HepG2 (cell line): ENCODE results near the gene TBL2. TPM values are rescaled to one million over a fixed set of nuclear protein-coding genes. Genes with fewer than 3 reads are reported as not detected.

Experiments
- ATM ChIP-seq: fragments of 450-650 bp; IDR thresholded peaks from 2 replicates; pipeline ENCODE4 v1.7.1; 2017; ENCODE audit warnings: mild to moderate bottlenecking, borderline replicate concordance
- CCDC6 ChIP-seq: sonication (generic); formaldehyde crosslinking; IDR thresholded peaks from 2 replicates; pipeline ENCODE4 v1.8.1; 2022; ENCODE audit warnings: mild to moderate bottlenecking, missing genetic modification reagents, moderate library complexity
- CSRNP2 ChIP-seq: sonication (generic); formaldehyde crosslinking; conservative IDR thresholded peaks from 2 replicates; pipeline ENCODE4 v1.8.0; 2022; ENCODE audit warnings: low read depth, missing genetic modification reagents
- ELF4 ChIP-seq: sonication (generic); formaldehyde crosslinking; IDR thresholded peaks from 2 replicates; pipeline ENCODE4 v1.5.0; 2020; ENCODE audit warnings: missing genetic modification reagents, mild to moderate bottlenecking, moderate library complexity, borderline replicate concordance
- GABPA ChIP-seq, 2 experiments: IDR thresholded peaks; 2 replicates each; pipeline ENCODE4 v1.6.1; 2011 to 2016; ENCODE audit warnings: low read depth in 2 of 2, low read length in 1 of 2, missing biosample characterization in 1 of 2, missing genetic modification characterization in 1 of 2
- GABPB1 ChIP-seq: IDR thresholded peaks from 2 replicates; pipeline ENCODE4 v1.6.1; 2016; ENCODE audit warnings: mild to moderate bottlenecking, missing genetic modification reagents, moderate library complexity, missing compliant biosample characterization
- HMG20B ChIP-seq: conservative IDR thresholded peaks from 2 replicates; pipeline ENCODE4 v1.6.1; 2016; ENCODE audit warnings: missing genetic modification reagents, missing compliant biosample characterization
- HNRNPL ChIP-seq: fragments of 200-400 bp; formaldehyde crosslinking; IDR thresholded peaks from 2 replicates; pipeline ENCODE4 v1.6.1; 2017; ENCODE audit warnings: mild to moderate bottlenecking, low read depth, low read length
- MAFF ChIP-seq: IDR thresholded peaks from 2 replicates; pipeline ENCODE4 v1.6.1; 2011; ENCODE audit warnings: low read depth, low read length, improper control_type of control experiment
- POLR2A ChIP-seq, 2 experiments: IDR thresholded peaks; 2 replicates each; pipeline ENCODE4 v1.6.1; 2011; ENCODE audit warnings: low read depth in 2 of 2, low read length in 2 of 2, mild to moderate bottlenecking in 1 of 2, moderate library complexity in 1 of 2; ENCODE audit not compliant: insufficient read depth in 1 of 2
- PPARG ChIP-seq: conservative IDR thresholded peaks from 2 replicates; pipeline ENCODE4 v1.6.1; 2016; ENCODE audit warnings: missing biosample characterization, missing genetic modification reagents
- RFX3 ChIP-seq: IDR thresholded peaks from 2 replicates; pipeline ENCODE4 v1.6.1; 2016; ENCODE audit warnings: missing biosample characterization, missing genetic modification reagents
- SALL1 ChIP-seq: sonication (generic); formaldehyde crosslinking; IDR thresholded peaks from 2 replicates; pipeline ENCODE4 v1.8.0; 2022; ENCODE audit warnings: mild to moderate bottlenecking, missing genetic modification reagents
- SIN3A ChIP-seq: IDR thresholded peaks from 2 replicates; pipeline ENCODE4 v1.6.1; 2011; ENCODE audit warnings: low read depth, mild to moderate bottlenecking, control low read depth, low read length, borderline replicate concordance
- SOX13 ChIP-seq, 3 experiments: fragments of 450-650 bp in 1 of 3; sonication (generic) in 1 of 3; formaldehyde crosslinking in 1 of 3; IDR thresholded peaks in 2 of 3; conservative IDR thresholded peaks in 1 of 3; 2 replicates each; pipeline versions ENCODE4 v1.5.0 to v1.6.1; 2016 to 2020; ENCODE audit warnings: antibody characterized with exemption in 1 of 3, mild to moderate bottlenecking in 1 of 3, missing compliant biosample characterization in 1 of 3, missing genetic modification reagents in 1 of 3, moderate library complexity in 1 of 3
- THAP11 ChIP-seq: IDR thresholded peaks from 2 replicates; pipeline ENCODE4 v1.6.1; 2016; ENCODE audit warnings: missing biosample characterization, missing genetic modification reagents
- ZNF281 ChIP-seq: sonication (generic); formaldehyde crosslinking; IDR thresholded peaks from 2 replicates; pipeline ENCODE4 v1.4.0; 2020; ENCODE audit warnings: missing genetic modification reagents, borderline replicate concordance
- ZNF333 ChIP-seq: sonication (generic); formaldehyde crosslinking; IDR thresholded peaks from 2 replicates; pipeline ENCODE4 v1.4.0; 2020; ENCODE audit warnings: mild to moderate bottlenecking, missing genetic modification reagents, borderline replicate concordance
- ZNF639 ChIP-seq: conservative IDR thresholded peaks from 2 replicates; pipeline ENCODE4 v1.6.1; 2018; ENCODE audit warnings: missing genetic modification reagents
- ZNF749 ChIP-seq: sonication (generic); formaldehyde crosslinking; IDR thresholded peaks from 2 replicates; pipeline ENCODE4 v1.8.0; 2022; ENCODE audit warnings: mild to moderate bottlenecking, missing genetic modification reagents, moderate library complexity, borderline replicate concordance
- polyA plus RNA-seq, 8 experiments: library from polyadenylated mRNA; depleted of rRNA in 3 of 8; stranded (reverse) in 7 of 8; unstranded in 1 of 8; fragments of >200 nt; fragmentation: Illumina TruSeq in 4 of 8; extraction: Trizol in 4 of 8; gene quantifications; 2 replicates each; pipeline versions ENCODE4 v1.2.1 to v1.2.3, GENCODE V29; 2011 to 2016; ENCODE audit warnings: low read depth in 4 of 8, missing spikeins in 1 of 8, mixed read lengths in 1 of 8; ENCODE audit not compliant: insufficient read depth in 1 of 8
- total RNA-seq, 5 experiments: library from RNA; depleted of rRNA; stranded (reverse); fragments of >200 nt; fragmentation: Illumina TruSeq; extraction: Trizol; gene quantifications; 2 replicates each; pipeline ENCODE4 v1.2.3, GENCODE V29; 2016; ENCODE audit warnings: low read depth in 1 of 5
- TF ChIP-seq, protein P1 (sequence below): sonication (generic); IDR thresholded peaks from 2 replicates; pipeline ENCODE4 v1.6.1; 2016; ENCODE audit warnings: low read depth, borderline replicate concordance
- TF ChIP-seq, protein P2 (sequence below): sonication (generic); formaldehyde crosslinking; IDR thresholded peaks from 2 replicates; pipeline ENCODE4 v1.9.0; 2022; ENCODE audit warnings: low read depth, missing genetic modification reagents

The TBL2 gene
- total and polyA plus RNA-seq, 2 of the 13 experiments (the other 11 are each of a cell fraction or from before 2014, with no cell fraction given) = 43.4 to 47.2 TPM

DNA sequence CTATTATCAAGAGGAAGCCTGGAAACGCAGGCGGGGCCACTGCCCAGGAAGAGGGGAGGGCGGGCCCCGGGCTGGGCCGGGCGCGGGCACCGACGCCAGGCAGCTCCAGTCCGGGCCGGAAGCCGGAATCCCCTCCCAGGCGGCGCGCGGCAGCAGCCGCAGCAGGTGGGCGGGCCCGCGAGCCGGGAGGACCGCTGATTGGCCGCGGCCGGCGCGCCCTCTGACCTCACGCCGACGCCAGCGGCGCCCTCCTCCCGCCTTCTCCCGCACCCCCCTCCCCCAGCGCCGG, 21.3 kb downstream of the TBL2 start (continued):
- peak; percentile 49; the same call in 1 of the 2 replicates for TF ChIP-seq ZNF281 (CRISPR knock-in tag)
- 0 out of 2 replicates have a peak, but pooled peaks have one; percentile 30 for TF ChIP-seq HNRNPL
- TF ChIP-seq, protein P1, sequence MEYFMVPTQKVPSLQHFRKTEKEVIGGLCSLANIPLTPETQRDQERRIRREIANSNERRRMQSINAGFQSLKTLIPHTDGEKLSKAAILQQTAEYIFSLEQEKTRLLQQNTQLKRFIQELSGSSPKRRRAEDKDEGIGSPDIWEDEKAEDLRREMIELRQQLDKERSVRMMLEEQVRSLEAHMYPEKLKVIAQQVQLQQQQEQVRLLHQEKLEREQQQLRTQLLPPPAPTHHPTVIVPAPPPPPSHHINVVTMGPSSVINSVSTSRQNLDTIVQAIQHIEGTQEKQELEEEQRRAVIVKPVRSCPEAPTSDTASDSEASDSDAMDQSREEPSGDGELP = peak; percentile 3; the same call in 1 of the 2 replicates
- peak; percentile 86 for TF ChIP-seq GABPB1
- no peak for TF ChIP-seq ELF4
- 0 out of 2 replicates have a peak, but pooled peaks have one; percentile 74 for TF ChIP-seq ZNF639 (CRISPR knock-in tag)
- no peak for TF ChIP-seq CCDC6 (CRISPR knock-in tag)
- TF ChIP-seq PPARG (CRISPR knock-in tag) = 0 out of 2 replicates have a peak, but pooled peaks have one; percentile 31
- TF ChIP-seq HMG20B (CRISPR knock-in tag) = no peak
- TF ChIP-seq THAP11 (CRISPR knock-in tag) = peak; percentile 66
- TF ChIP-seq SALL1 (CRISPR knock-in tag) = 0 out of 2 replicates have a peak, but pooled peaks have one; percentile 33
- TF ChIP-seq ZNF749 (CRISPR knock-in tag) = no peak; the same call in 1 of the 2 replicates
- TF ChIP-seq SOX13 (IDR thresholded peaks at IDR 0.05) = no peak
- TF ChIP-seq SOX13 (CRISPR knock-in tag; conservative IDR thresholded peaks at IDR 0.05 in 1 of 2, IDR thresholded peaks at IDR 0.05 in 1 of 2) = 0 out of 4 replicates have a peak, but pooled peaks of 1 of the 2 experiments have one; percentile 3
- TF ChIP-seq, protein P2, sequence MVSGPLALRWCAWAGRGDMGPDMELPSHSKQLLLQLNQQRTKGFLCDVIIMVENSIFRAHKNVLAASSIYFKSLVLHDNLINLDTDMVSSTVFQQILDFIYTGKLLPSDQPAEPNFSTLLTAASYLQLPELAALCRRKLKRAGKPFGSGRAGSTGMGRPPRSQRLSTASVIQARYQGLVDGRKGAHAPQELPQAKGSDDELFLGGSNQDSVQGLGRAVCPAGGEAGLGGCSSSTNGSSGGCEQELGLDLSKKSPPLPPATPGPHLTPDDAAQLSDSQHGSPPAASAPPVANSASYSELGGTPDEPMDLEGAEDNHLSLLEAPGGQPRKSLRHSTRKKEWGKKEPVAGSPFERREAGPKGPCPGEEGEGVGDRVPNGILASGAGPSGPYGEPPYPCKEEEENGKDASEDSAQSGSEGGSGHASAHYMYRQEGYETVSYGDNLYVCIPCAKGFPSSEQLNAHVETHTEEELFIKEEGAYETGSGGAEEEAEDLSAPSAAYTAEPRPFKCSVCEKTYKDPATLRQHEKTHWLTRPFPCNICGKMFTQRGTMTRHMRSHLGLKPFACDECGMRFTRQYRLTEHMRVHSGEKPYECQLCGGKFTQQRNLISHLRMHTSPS = peak; percentile 47; the same call in 1 of the 2 replicates
- peak in 1 of 2 experiments; percentile 52; a peak in 2 of 4 replicates for TF ChIP-seq POLR2A (IDR thresholded peaks at IDR 0.05; ENCODE audit: insufficient read depth in 1 of 2, low read depth in 2 of 2, low read length in 2 of 2)
- 0 out of 2 replicates have a peak, but pooled peaks have one; percentile 30 for TF ChIP-seq ZNF333
- TF ChIP-seq RFX3 (CRISPR knock-in tag) = no peak
- peak; percentile 70 for TF ChIP-seq GABPA (IDR thresholded peaks at IDR 0.05; ENCODE audit: low read depth, low read length)
- peak; percentile 51 for TF ChIP-seq GABPA (CRISPR knock-in tag; IDR thresholded peaks at IDR 0.05; ENCODE audit: low read depth)
- 0 out of 2 replicates have a peak, but pooled peaks have one; percentile 48 for TF ChIP-seq SIN3A
- no peak for TF ChIP-seq CSRNP2 (CRISPR knock-in tag)
- TF ChIP-seq MAFF = no peak
- no peak for TF ChIP-seq ATM
